ENCODE measurements around the gene C12orf56.
"Not testable (repeated sequence)": the region's sequence is repeated elsewhere in the genome, so short reads cannot be mapped to it uniquely, and the experiment has no call there.

The C12orf56 gene

GRCh38 chr12:64387197-64387816, 3.3 kb downstream of the C12orf56 start:
- DNase-seq (ENCODE audit: low read depth, low spot score) = peak; percentile 9

- DNase-seq (ENCODE audit: low read depth, low spot score) = no peak
Measured at GRCh38 chr12:64385468-64385867, 5.1 kb downstream of the C12orf56 start.

- DNase-seq (ENCODE audit: low read depth, low spot score) = no peak
Measured at GRCh38 chr12:64385019-64385418, 5.5 kb downstream of the C12orf56 start.

GRCh38 chr12:64383675-64384074, 6.9 kb downstream of the C12orf56 start:
- no peak for DNase-seq (ENCODE audit: low read depth, low spot score)

- no peak for DNase-seq (ENCODE audit: low read depth, low spot score)
Measured at GRCh38 chr12:64362721-64363305, 27.7 kb downstream of the C12orf56 start.

- DNase-seq (ENCODE audit: low read depth, low spot score) = not testable (repeated sequence)
Measured at GRCh38 chr12:64361173-64361572, 29.4 kb downstream of the C12orf56 start.

- not testable (repeated sequence) for DNase-seq (ENCODE audit: low read depth, low spot score)
Measured at GRCh38 chr12:64356209-64356608, 34.3 kb downstream of the C12orf56 start.

- DNase-seq (ENCODE audit: low read depth, low spot score) = no peak
Measured at GRCh38 chr12:64352181-64352580, 38.4 kb downstream of the C12orf56 start.

- DNase-seq (ENCODE audit: low read depth, low spot score) = no peak
Measured at GRCh38 chr12:64351265-64351664, 39.3 kb downstream of the C12orf56 start.

GRCh38 chr12:64347630-64348029, 42.9 kb downstream of the C12orf56 start:
- no peak for DNase-seq (ENCODE audit: low read depth, low spot score)

GRCh38 chr12:64344631-64345030, 45.9 kb downstream of the C12orf56 start:
- not testable (repeated sequence) for DNase-seq (ENCODE audit: low read depth, low spot score)

GRCh38 chr12:64340546-64340945, 50.0 kb downstream of the C12orf56 start:
- not testable (repeated sequence) for DNase-seq (ENCODE audit: low read depth, low spot score)

GRCh38 chr12:64335886-64336466, 54.6 kb downstream of the C12orf56 start:
- no peak for DNase-seq (ENCODE audit: low read depth, low spot score)

GRCh38 chr12:64332938-64333337, 57.6 kb downstream of the C12orf56 start:
- DNase-seq (ENCODE audit: low read depth, low spot score) = no peak

- DNase-seq (ENCODE audit: low read depth, low spot score) = no peak
Measured at GRCh38 chr12:64332296-64332695, 58.3 kb downstream of the C12orf56 start.

- DNase-seq (ENCODE audit: low read depth, low spot score) = not testable (repeated sequence)
Measured at GRCh38 chr12:64329031-64329710, 61.4 kb downstream of the C12orf56 start.

GRCh38 chr12:64325055-64325454, 65.5 kb downstream of the C12orf56 start:
- no peak for DNase-seq (ENCODE audit: low read depth, low spot score)

- peak; percentile 5 for DNase-seq (ENCODE audit: low read depth, low spot score)
Measured at GRCh38 chr12:64323476-64324225, 66.9 kb downstream of the C12orf56 start.

- DNase-seq (ENCODE audit: low read depth, low spot score) = no peak
Measured at GRCh38 chr12:64323006-64323405, 67.6 kb downstream of the C12orf56 start.

- DNase-seq (ENCODE audit: low read depth, low spot score) = no peak
Measured at GRCh38 chr12:64320611-64321010, 69.9 kb downstream of the C12orf56 start.

GRCh38 chr12:64319540-64320225, 70.9 kb downstream of the C12orf56 start:
- DNase-seq (ENCODE audit: low read depth, low spot score) = not testable (repeated sequence)
